ENCODE data around the gene SLC6A20.
"Not testable (repeated sequence)": the region's sequence is repeated elsewhere in the genome, so short reads cannot be mapped to it uniquely, and the experiment has no call there.

The SLC6A20 gene

DNA sequence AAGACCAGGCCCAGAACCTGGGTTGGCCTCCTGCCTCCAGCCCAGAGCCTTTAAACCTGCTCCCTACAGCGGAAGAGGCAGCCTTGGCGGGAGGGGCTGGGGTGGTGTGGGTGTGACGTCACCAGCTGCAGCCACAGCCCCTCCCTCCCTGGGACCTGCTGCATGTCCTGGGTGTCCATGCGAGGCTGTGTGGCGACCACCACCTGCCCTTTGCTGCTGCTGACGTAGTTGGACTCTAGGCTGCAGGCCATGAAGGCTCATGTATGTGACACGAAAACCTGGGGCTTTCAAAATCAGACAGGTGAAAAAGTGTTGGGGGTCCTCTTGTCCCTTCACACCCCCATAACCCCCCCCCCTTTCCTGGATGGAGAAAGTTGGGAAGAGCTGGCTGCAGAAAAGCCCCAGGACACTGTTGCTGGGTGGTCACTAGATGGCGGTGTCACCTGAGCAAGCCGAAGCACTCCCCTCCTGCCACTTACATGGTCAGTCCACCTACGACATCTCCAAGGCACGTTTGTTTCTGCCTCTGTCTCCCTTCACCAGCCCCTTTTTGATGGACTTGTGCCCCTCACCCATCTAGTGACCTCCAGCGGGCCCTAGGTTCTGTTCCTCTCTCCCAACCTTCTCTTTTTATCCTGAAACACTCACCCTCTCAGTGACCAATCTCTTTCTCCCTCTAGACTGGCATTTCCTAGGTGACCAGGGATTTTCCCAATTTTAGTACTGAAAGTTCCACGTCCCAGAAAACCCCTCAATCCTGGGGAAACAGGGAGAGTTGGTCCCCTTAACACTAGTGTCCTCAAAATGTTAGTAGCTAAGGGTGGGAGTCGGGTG is 35.2 kb downstream of the SLC6A20 start:
- peak; percentile 86 for DNase-seq (ENCODE audit: low spot score)

DNA sequence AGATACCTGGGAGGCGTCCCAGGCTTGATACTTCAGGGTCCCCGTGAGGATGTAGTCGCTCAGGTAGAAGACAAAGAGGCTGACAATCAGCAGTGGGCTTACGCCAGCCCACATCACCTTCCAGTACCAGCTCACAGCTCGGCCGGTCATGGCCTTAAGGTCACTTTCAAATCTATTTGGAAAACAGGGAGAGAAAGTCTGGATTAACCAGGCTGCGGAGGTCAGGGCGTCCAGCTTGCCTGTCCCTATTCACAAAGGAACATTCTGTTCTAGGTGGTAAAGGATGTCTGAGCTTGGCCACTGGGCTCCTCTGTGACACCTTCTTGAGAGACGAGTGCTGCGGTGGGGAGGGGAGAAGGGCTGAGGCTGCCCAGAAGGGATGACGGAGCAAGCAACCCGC is 36.5 kb downstream of the SLC6A20 start:
- no peak for FAIRE-seq

More for the DNA sequence above, 35.2 kb downstream of the SLC6A20 start:
- peak; percentile 58 for FAIRE-seq

DNA sequence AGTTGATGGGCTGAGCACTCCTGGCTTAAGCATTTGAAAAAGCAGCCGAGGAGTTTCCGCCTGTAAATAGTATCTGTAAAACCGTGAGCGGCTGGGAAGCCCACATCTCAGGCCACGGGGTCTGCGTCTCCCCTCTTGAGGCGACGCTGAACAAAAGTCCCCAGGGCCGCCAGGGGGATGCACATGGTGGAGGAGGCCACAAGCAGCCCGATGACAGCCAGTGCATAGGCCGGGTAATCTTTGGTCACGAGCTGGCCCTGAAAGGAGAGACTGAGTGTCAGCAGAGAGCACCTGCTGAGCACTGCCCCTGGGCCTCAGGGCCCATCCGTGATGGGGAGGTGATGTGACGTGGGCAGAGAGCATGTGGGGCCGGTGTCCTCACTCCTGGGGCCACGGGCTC is 37.5 kb downstream of the SLC6A20 start:
- FAIRE-seq (no peak), DNase-seq (ENCODE audit: low spot score) (no peak)

More for the DNA sequence above, 36.5 kb downstream of the SLC6A20 start:
- DNase-seq (ENCODE audit: low spot score): no peak

- not testable (repeated sequence) for FAIRE-seq; DNase-seq (ENCODE audit: low spot score)
Observed at GRCh38 chr3:45757141-45757540, 39.2 kb downstream of the SLC6A20 start.

DNA sequence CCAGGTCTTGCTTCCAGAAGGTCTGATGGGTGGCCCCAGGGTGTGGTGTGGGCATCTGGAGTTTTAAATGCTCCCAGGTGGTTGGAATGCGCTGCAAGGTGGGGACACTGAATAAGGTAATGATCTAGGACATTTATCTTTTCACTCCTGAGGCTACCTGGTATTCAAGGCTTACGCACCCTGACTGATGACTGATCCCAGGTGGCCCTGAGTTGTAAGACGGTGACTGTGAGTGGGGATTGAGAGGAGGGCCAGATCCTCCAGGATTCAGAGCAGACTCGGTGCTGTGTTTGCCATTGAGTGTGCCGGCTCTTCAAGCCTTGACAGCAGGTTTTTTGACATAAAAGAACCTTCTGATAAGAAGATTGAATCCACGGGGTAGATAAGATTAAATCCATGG is 40.3 kb downstream of the SLC6A20 start:
- DNase-seq (ENCODE audit: low spot score): no peak
- FAIRE-seq: no peak

DNA sequence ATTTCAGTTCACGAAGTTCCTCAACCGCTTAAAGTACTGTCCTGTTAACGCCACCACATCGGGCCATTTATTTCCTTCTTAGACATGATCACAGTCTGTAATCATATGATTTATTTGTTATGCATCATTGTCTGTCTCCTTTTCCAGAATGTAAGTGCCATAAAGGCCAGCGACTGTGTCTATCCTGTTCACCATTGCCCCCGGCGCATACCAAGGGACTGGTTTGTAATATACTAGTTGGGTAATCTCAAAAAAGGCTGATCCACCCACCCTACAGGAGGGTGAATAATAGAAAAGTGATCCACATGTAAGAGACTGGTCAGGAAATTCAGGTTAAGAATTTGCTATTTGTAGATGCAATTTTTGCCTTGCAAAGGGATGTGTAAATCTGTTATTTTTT is 41.9 kb downstream of the SLC6A20 start:
- DNase-seq (ENCODE audit: low spot score) (no peak), FAIRE-seq (no peak)

- DNase-seq (ENCODE audit: low spot score) (no peak), FAIRE-seq (no peak)
Observed at GRCh38 chr3:45753095-45753494, 43.2 kb downstream of the SLC6A20 start.

- DNase-seq (ENCODE audit: low spot score) (no peak), FAIRE-seq (no peak)
Observed at GRCh38 chr3:45751537-45752242, 44.6 kb downstream of the SLC6A20 start.

DNA sequence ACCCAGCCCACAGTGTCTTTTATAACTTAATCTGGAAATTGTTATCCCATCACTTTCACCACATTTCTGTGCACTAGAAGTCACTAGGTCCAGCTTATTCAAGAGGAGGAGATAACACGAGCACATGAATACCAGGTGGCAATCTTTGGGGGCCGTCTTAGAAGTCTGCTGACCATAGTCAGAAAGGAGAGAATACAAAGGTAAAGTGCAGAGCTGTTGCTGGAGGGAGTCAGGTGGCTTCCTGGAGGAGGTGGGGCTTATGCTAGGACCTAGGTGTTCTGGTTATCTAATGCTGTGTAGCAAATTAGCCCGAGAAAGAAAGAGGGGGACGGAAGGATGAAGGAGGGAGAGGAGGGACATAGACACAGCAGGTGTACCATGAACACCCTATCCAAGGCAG is 46.5 kb downstream of the SLC6A20 start:
- DNase-seq (ENCODE audit: low spot score) (no peak), FAIRE-seq (no peak)

DNA sequence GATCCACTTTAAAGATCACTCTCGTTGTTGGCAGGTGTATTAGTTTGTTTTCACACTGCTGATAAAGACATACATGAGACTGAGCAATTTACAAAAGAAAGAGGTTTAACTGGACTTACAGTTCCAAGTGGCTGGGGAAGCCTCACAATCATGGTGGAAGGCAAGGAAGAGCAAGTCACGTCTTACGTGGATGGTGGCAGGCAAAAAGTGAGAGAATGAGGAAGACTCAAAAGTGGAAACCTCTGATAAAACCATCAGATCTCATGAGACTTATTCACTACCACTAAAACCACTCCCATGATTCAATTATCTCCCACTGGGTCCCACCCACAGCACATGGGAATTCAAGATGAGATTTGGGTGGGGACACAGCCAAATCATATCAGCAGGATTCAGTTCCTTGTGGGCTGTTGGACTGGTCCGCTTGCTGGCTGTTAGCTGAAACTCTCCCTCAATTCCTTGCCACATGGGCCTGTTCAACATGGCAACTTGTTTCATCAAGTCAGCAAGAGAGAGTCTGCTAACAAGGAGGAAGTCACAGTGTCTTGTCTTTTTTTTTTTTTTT is 47.2 kb downstream of the SLC6A20 start:
- DNase-seq (ENCODE audit: low spot score); FAIRE-seq: not testable (repeated sequence)

- DNase-seq (ENCODE audit: low spot score) (no peak), FAIRE-seq (no peak)
Observed at GRCh38 chr3:45748068-45748467, 48.3 kb downstream of the SLC6A20 start.

DNA sequence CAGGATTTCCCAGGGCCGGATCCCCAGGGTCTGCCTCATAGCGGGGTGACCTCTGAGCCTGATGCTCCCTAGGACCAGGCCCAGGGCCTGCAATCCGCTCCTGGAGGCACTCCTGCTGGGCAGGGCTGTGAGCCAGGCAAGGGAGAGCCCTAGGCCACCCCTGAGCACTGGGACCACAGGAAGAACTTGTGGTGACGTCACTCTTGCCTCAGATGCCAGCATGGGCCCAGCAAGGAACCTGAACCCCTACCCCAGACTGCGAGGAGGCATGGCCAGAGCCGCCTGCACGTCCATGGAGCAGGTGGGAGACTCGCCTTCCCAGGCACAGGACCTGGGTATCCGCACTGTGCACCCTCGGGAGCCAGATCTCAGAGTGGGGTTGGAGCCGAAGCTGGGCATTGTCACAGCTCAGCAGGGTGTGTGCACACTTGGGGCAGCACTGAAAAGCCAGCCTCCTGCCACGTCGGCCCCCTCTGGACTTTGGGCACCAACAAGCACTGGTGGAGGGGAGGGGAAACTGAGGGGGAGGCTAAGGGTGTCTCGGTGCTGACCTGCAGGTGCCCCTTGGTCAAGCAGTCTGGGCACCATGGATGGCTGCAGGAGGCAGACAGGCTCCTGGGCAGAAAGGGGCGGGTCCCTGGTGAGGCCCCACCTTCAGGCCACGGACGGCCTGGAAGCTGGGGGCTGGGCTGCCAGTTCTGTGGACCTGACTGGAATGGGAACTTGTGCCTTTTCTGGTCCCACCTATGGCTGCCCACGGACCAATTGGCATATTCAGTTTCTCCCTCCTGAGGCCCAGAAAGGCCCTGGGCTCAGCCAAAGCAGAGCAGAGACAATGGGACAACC is 49.3 kb downstream of the SLC6A20 start:
- FAIRE-seq: no peak
- DNase-seq (ENCODE audit: low spot score): no peak

- no peak for FAIRE-seq
- no peak for DNase-seq (ENCODE audit: low spot score)
Observed at GRCh38 chr3:45746165-45746776, 50.1 kb downstream of the SLC6A20 start.

GRCh38 chr3:45742461-45743089 is 53.8 kb downstream of the SLC6A20 start:
- DNase-seq (ENCODE audit: low spot score) (no peak), FAIRE-seq (no peak)

GRCh38 chr3:45741742-45742460 is 54.4 kb downstream of the SLC6A20 start:
- FAIRE-seq (no peak), DNase-seq (ENCODE audit: low spot score) (no peak)

- no peak for DNase-seq (ENCODE audit: low spot score)
- FAIRE-seq: no peak
Observed at GRCh38 chr3:45741247-45741646, 55.1 kb downstream of the SLC6A20 start.

- FAIRE-seq (no peak), DNase-seq (ENCODE audit: low spot score) (no peak)
Observed at GRCh38 chr3:45739991-45740390, 56.3 kb downstream of the SLC6A20 start.

GRCh38 chr3:45737234-45737633 is 59.1 kb downstream of the SLC6A20 start:
- DNase-seq (ENCODE audit: low spot score) (no peak), FAIRE-seq (no peak)

DNA sequence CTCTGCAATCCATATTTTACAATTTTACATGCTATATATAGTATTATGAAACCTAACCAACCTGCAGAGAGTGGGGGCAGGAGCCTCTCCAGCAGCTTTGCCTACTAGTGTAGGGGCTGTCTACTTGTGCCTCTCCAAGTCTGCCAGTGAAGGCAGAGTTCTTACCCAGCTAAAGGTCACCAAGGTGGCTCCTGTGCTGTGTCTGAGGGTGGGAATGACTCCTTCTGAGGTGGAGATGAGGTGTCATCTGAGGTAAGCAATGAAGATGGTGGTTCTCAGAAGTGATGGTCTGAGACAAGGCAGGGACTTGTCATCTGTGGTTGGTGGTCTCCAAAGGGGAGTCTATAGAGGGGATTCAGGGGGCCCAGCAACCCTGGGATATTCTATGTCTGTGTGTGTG is 59.6 kb downstream of the SLC6A20 start:
- FAIRE-seq: no peak
- DNase-seq (ENCODE audit: low spot score): no peak
